Calu3 (cell line): ENCODE data around the gene SGCD. TPM values are rescaled to one million over a fixed set of nuclear protein-coding genes. Genes with fewer than 3 reads are reported as not detected.

Experiments used
- Bru-seq: library from RNA; stranded (reverse); fragments of 400-500 nt; gene quantifications from one replicate; lab custom pipeline; 2021; lab: Mats Ljungman, UMichigan
- BruChase-seq, 2 experiments: library from RNA; stranded (reverse); fragments of 400-500 nt; gene quantifications; one replicate each; lab custom pipeline; 2021; lab: Mats Ljungman, UMichigan
- BruUV-seq: library from RNA; stranded (reverse); fragments of 400-500 nt; replicated peaks from 2 replicates; lab custom pipeline; 2021; lab: Mats Ljungman, UMichigan
- CTCF ChIA-PET: fragments of 300-600 bp; sonication (Branson Sonifier 250); formaldehyde crosslinking; loops from one replicate; lab custom pipeline; 2022; ENCODE audit warnings: antibody characterized with exemption; lab: Charles Lee
- DNase-seq: peaks from one replicate; pipeline ENCODE4 v3.0.0; 2022
- H3K27ac Mint-ChIP-seq: one replicate; pipeline ENCODE4 v1.8.0; 2022; ENCODE audit warnings: mixed read lengths; ENCODE audit not compliant: unreplicated experiment
- H3K27me3 Mint-ChIP-seq: one replicate; pipeline ENCODE4 v1.8.0; 2022; ENCODE audit warnings: mixed read lengths; ENCODE audit not compliant: unreplicated experiment
- H3K36me3 Mint-ChIP-seq: one replicate; pipeline ENCODE4 v1.8.0; 2022; ENCODE audit warnings: mild to moderate bottlenecking, moderate library complexity, mixed read lengths; ENCODE audit not compliant: insufficient read depth, unreplicated experiment
- H3K4me1 Mint-ChIP-seq: one replicate; pipeline ENCODE4 v1.8.0; 2022; ENCODE audit warnings: mild to moderate bottlenecking, low read depth, mixed read lengths; ENCODE audit not compliant: unreplicated experiment
- H3K4me3 Mint-ChIP-seq: one replicate; pipeline ENCODE4 v1.8.0; 2022; ENCODE audit warnings: mild to moderate bottlenecking, low read depth, moderate library complexity, mixed read lengths; ENCODE audit not compliant: unreplicated experiment
- H3K9me3 Mint-ChIP-seq: one replicate; pipeline ENCODE4 v1.8.0; 2022; ENCODE audit warnings: low read depth, mixed read lengths; ENCODE audit not compliant: unreplicated experiment
- intact Hi-C: fragments of 100-400 bp; cut with micrococcal nuclease; formaldehyde crosslinking; loops from one replicate; pipeline ENCODE4 v1.10.0; 2022; ENCODE audit not compliant: unreplicated experiment
- long read RNA-seq: library from polyadenylated mRNA; stranded (forward); transcript quantifications from one replicate; pipeline ENCODE4 v2.0.0, GENCODE V29; 2022
- total RNA-seq: library from RNA; stranded (reverse); gene quantifications from 2 replicates; pipeline ENCODE4 v1.2.3, GENCODE V29; 2022
- TF ChIP-seq, protein P1 (sequence below): fragments of 200-600 bp; IDR thresholded peaks from one replicate; pipeline ENCODE4 v1.8.0; 2022; ENCODE audit warnings: antibody characterized with exemption; ENCODE audit not compliant: unreplicated experiment

SGCD gene
- total RNA-seq (not detected in 2 replicates), Bru-seq, nascent RNA (percentile 0 among the genes with signal in this experiment), BruChase-seq, experiment 1, labeled RNA remaining after a 6-hour chase (percentile 1 among the genes with signal in this experiment), BruChase-seq, experiment 2, labeled RNA remaining after a 2-hour chase (percentile 1 among the genes with signal in this experiment)
- long read RNA-seq, result 0 reads

DNA sequence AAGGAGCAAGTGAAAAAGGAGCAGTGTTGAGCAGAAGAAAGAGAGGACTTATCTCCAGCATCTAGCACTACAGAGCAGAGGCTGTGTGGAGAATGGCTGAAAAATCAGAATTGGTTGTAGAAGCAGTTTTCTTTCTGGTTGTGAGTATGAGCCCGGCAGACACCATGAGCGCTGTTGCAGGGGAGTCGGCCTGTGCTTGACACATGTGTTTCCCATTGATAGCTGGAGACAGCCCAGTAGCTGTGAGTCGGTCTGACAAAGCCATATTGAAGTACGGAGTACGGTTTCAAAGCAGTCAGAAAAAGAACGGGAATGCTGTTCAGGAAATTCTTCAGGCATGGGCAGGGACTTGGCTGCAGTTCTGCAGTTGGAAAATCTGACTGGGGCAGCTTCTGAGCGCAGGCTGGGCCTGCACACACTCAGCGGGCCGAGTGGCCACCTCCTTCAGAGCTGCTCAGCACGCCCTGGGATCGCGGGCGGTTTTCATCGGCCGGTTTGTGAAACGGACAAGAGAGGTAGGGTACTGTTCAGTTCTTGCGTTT is at the start of gene SGCD:
TSS of gene SGCD (plus strand) at position 447 of the 542 bp plus-strand sequence.
- H3K9me3 Mint-ChIP-seq, result peaks cover 13% of the 10 kb centered on the region
- no peak for DNase-seq
- no peaks in the 10 kb centered on the region for H3K27me3 Mint-ChIP-seq
- BruUV-seq, result no TSS peak
- intact Hi-C loops, result no loop called here
- TF ChIP-seq, protein P1, sequence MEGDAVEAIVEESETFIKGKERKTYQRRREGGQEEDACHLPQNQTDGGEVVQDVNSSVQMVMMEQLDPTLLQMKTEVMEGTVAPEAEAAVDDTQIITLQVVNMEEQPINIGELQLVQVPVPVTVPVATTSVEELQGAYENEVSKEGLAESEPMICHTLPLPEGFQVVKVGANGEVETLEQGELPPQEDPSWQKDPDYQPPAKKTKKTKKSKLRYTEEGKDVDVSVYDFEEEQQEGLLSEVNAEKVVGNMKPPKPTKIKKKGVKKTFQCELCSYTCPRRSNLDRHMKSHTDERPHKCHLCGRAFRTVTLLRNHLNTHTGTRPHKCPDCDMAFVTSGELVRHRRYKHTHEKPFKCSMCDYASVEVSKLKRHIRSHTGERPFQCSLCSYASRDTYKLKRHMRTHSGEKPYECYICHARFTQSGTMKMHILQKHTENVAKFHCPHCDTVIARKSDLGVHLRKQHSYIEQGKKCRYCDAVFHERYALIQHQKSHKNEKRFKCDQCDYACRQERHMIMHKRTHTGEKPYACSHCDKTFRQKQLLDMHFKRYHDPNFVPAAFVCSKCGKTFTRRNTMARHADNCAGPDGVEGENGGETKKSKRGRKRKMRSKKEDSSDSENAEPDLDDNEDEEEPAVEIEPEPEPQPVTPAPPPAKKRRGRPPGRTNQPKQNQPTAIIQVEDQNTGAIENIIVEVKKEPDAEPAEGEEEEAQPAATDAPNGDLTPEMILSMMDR, result no peak
- CTCF ChIA-PET, result no interaction called here
- H3K4me3 Mint-ChIP-seq, result no peak within 1 kb of the TSS
- no peak within 1 kb of the TSS for H3K27ac Mint-ChIP-seq
- H3K4me1 Mint-ChIP-seq, result no peaks in the 10 kb centered on the region
- H3K36me3 Mint-ChIP-seq, result no peaks in the 10 kb centered on the region

DNA sequence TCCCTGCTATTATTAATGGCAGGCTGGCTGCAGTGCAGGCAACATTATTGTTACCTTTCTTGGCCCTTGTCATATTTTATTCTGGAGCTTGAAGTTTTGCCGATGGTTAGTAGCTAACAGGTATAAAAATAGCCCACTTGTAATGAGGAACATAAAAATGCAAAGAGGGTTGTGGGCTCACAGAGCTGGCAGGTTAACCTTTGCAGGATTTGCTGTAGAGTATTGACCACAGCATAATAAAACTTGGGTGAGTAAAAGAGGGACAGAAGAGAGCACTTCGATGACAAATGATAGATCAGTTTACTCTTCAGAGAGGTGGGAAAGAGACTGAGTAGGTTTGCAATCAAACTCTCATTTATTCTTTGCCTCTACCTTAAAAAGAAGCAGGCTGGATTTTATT is 49.7 kb upstream of the SGCD start:
- CTCF ChIA-PET, result no interaction called here
- no peaks in the 10 kb centered on the region for H3K36me3 Mint-ChIP-seq
- no peaks in the 10 kb centered on the region for H3K4me1 Mint-ChIP-seq
- peaks cover 6% of the 10 kb centered on the region for H3K9me3 Mint-ChIP-seq
- no TSS peak for BruUV-seq
- H3K27ac Mint-ChIP-seq, result no peak overlapping the region
- intact Hi-C loops, result no loop called here
- H3K4me3 Mint-ChIP-seq, result no peak overlapping the region
- H3K27me3 Mint-ChIP-seq, result no peaks in the 10 kb centered on the region
- DNase-seq, result no peak
- TF ChIP-seq, protein P1, result no peak

DNA sequence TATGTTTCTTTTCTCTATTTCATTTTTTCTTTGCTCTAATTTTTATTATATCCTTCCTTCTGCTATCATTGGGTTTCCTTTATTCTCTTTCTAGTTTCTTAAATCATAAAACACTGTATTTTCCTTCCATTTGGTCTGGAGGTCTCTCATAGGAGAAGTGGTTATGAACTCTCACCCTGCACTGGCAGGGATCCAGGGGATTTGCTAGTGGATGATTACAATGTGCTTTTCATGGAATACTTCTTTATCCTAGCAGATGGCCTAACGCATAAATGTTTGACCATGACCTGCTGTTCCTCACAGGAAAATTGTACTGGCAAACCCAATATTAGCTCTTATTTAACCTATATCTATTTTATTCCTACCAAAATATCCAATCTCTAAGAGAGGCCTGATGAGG is 31.5 kb upstream of the SGCD start:
- H3K36me3 Mint-ChIP-seq, result no peaks in the 10 kb centered on the region
- no peaks in the 10 kb centered on the region for H3K4me1 Mint-ChIP-seq
- peaks cover 9% of the 10 kb centered on the region for H3K9me3 Mint-ChIP-seq
- CTCF ChIA-PET, result no interaction called here
- intact Hi-C loops, result no loop called here
- BruUV-seq, result no TSS peak
- no peak overlapping the region for H3K27ac Mint-ChIP-seq
- no peak for DNase-seq
- H3K27me3 Mint-ChIP-seq, result no peaks in the 10 kb centered on the region
- no peak overlapping the region for H3K4me3 Mint-ChIP-seq
- TF ChIP-seq, protein P1, result no peak

DNA sequence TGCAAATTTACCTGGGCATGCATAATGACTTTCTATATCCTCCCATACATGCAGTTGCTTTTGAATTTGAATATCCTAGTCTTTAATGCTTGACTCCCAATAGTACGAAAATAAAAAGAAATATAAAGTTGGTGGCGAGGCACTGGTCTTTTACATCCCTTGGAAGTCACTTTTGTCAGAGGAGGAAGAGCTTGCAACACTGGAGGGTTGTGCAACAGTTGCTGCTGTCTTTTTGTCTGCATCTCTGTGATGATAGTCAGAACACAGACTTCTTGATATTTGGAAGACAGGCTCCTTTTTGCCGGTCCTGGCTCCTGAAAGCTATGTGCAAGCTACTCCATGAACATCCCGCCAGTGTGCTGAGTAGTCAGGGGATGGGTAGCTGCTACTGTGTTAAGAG is 16.8 kb upstream of the SGCD start:
- Mint-ChIP-seq H3K36me3 (no peaks in the 10 kb centered on the region), H3K27ac (no peak overlapping the region), H3K9me3 (peaks cover 10% of the 10 kb centered on the region), H3K27me3 (no peaks in the 10 kb centered on the region), H3K4me1 (no peaks in the 10 kb centered on the region), H3K4me3 (no peak overlapping the region)
- CTCF ChIA-PET, result no interaction called here
- intact Hi-C loops, result no loop called here
- no peak for DNase-seq
- no TSS peak for BruUV-seq
- TF ChIP-seq, protein P1, result no peak
